Hematopoietic multipotent progenitor cell treated with erythropoietin and hydrocortisone succinate and interleukin-3 and kit ligand, for 4 days (in vitro differentiated cells): ENCODE data around the gene TMEM138.
A peak's percentile ranks its signal among the peaks of the same experiment; 100 is the strongest.

Source experiments
- DNase-seq: peaks from one replicate; pipeline ENCODE4 v3.0.0-alpha.2; 2015

Gene TMEM138

DNA sequence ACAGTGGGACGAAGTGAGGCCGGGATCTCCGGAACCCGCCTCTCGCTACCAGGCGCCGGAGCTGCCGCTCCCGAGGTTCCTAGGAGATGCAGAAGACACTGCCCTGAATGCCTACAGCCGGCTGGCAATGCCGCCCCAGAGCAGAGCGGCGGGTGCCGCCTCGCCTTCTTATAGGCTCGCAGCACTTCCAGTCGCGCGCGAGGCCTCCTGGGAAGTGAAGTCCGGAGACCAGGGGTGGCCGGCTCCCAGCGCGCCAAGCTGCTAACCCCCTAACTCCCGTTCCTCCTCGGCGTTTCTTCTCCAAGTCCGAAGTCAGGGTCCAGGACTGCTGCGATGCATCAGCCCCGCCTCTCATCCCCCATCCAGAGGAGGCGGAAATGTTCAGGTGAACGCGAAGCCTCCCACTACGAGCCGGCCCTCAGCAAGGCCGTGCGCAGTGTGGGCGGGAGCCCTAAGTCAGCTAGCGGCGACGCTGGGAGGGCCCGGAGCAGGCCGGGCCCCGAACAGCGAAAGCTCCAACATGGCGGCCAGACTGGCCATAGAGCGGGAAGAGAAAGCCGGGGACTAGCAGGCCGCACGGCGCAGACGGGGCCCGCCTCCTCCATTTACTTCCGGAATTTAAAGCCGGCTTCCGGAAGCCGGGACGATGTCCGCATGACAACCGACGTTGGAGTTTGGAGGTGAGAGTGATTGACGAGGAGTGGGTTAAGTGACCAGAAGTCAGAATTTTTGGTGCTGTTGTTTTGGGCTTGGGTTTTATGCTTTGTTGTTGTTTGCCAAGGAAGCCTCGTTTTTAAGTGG lies at the start of gene TMEM138, which contains the start of gene CYB561A3:
Gene TMEM138, plus strand, starts transcription at position 634 of the 801 bp plus-strand sequence. CDS start 2,017 bp downstream, outside the sequence.
Gene CYB561A3, minus strand, starts transcription at position 142 of the 801 bp plus-strand sequence. CDS start 5,169 bp downstream, outside the sequence.
- DNase-seq: peak; percentile 98

DNA sequence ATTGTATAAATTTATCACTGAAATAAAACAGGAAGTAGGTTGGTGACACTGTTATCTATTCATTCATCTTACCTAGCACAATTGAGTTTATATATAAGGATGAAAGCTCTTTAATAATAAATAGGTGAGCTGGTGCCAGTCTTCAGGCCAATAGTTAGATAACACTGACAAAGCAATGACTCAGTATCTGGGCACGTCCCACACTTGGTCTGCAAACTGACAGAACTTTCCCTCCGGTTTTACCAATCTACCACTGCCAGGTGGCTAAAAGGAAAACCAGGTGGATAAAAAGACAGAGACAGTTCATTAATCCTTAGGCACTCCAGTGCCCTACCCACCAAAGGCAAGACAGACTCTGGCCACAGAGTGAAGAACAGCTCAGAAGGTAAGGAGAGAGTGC lies 46.9 kb upstream of the TMEM138 start:
- DNase-seq: no peak

DNA sequence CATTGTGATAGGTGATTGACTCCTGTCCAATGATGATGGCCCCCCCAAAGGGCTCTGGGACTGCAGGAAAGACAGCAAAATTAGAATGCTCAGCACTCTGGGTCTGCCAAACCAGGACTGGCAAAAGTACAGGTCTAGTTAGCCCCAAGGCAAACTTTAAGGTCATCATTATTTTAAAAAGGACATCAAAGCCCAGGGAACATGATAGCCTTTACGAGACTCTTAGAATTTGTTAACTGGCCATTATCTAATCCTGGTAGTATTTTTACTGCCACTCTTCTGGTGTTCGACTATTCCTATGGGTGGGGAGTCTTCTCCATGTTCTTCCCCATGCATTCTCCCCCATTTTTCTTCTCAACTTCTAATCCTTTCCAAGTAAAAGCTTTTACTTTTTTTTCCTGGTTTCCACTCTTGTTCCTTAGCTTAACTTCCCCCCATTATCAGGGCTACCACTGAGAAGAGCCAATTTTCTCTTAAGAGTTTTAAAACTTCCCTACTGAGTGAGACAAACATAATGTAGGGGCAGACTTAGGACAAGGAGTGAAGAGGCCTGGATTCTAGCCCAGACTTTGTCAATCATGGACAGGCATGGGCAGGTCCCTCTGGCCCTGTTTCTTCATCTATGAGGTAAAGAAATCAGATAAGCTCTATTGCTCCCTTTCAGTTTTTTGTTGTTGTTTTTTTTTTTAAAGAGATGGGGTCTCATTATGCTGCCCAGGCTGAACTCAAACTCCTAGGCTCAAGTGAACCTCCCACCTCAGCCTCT lies 36.3 kb upstream of the TMEM138 start:
- DNase-seq: no peak

DNA sequence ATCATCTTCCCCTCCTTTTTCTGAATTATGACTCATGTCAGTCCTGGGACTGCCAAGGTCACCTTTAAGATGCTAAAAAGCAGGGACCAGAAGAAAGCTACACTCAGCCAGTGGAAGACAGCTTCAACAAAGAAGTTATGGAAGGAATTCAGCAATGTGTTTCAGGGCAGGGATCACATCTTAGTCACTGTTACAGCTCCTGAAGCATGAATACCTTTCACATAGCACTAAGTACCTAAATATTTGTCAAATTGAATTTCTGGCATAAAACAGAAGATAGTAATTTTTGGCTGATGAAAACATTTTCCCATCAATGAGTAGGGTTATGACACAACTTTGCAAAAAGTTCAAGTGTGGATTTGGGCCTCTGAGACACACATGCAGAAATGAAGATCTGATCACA lies 34.5 kb upstream of the TMEM138 start:
- no peak for DNase-seq

GRCh38 chr11:61328351-61328750 lies 33.8 kb upstream of the TMEM138 start:
- no peak for DNase-seq

DNA sequence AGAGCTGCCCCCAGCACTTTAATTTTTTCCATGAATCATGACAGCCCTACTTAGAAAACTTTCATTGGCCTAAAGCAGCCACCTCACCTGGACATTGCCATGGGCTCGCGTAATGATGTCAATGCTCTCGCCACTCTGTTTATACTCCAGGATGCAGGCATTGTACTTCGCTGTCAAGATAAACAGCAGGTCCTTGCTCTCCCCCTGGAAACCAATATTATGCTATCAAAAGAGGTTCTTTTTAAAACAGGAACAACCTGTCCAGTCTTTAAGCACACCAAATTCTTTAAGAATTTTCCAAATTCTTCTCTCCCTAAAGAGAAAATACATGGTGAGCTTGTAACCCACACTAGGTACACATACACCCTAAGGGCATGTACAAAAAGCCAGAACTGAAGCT lies 32.3 kb upstream of the TMEM138 start:
- DNase-seq: no peak

GRCh38 chr11:61331651-61332050 lies 30.5 kb upstream of the TMEM138 start:
- DNase-seq: peak; percentile 48

- DNase-seq: peak; percentile 50
These were observed 29.8 kb upstream of the TMEM138 start for GRCh38 chr11:61332281-61332796.

GRCh38 chr11:61332797-61333549 lies 29.2 kb upstream of the TMEM138 start, which contains the start of the genes DDB1 and TKFC:
TSS of gene DDB1 (minus strand) at chr11:61333105. CDS start at chr11:61332968, 137 bp downstream.
TSS of gene TKFC (plus strand) at chr11:61333228. CDS start at chr11:61334729, 1,501 bp downstream.
- DNase-seq: peak; percentile 98

- peak; percentile 69 for DNase-seq
These were observed 28.4 kb upstream of the TMEM138 start for GRCh38 chr11:61333550-61334433.

- DNase-seq: peak; percentile 29
These were observed 27.5 kb upstream of the TMEM138 start for GRCh38 chr11:61334434-61335354.

- DNase-seq: peak; percentile 67
These were observed 26.8 kb upstream of the TMEM138 start for GRCh38 chr11:61335355-61335710.

GRCh38 chr11:61336171-61336935 lies 25.8 kb upstream of the TMEM138 start:
- peak; percentile 92 for DNase-seq

DNA sequence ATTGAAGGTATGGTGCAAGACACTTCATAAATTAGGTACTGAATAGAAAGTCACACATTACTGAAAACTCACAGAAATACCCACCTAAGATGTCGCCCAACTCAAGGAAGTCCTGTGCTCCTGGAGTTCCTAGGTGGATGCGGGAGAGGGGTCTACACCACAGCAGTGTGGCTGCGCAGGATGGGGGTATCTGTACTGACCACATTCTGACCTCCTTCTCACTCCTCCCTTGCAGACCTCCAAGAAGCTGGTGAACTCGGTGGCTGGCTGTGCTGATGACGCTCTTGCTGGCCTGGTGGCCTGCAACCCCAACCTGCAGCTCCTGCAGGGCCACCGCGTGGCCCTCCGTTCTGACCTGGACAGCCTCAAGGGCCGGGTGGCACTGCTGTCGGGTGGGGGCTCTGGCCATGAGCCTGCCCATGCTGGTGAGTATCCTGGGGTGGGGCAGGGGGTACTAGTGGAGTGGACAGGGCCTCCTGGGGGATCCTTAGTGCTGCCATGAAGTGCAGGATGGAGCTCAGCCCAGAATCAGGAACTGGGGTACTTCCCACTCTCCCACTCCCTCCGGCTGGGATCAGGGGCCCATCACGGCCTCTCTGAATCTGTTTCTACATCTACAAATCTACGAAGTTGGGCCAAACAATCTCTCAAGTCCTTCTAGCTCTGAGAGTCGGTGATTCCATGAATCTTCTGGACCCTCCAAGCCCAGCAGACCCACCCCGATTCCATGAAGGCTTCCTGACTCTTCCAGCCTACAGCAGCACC lies 24.3 kb upstream of the TMEM138 start:
- DNase-seq: no peak

- no peak for DNase-seq
These were observed 23.2 kb upstream of the TMEM138 start for GRCh38 chr11:61338783-61339489.

- no peak for DNase-seq
These were observed 22.7 kb upstream of the TMEM138 start for GRCh38 chr11:61339490-61339878.

DNA sequence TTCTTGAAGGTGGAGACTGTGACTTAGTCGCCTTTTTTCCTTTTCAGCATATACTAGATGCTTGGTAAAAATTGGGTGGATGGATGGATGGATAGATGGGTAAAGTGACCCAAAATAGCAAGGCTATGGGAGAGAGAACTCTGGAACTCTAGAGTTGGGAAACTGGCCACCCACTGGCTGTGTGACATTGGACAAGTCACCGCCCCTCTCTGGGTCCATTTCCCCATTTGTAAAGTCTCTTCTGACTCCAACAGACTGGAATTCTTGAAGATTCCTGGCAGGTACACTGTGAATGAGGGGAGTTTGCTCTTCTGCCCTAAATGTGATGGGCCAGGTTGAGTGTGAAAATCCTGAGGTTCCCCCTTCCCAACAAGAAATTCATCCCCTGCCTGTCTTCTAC lies 21.2 kb upstream of the TMEM138 start:
- no peak for DNase-seq

GRCh38 chr11:61341706-61342105 lies 20.5 kb upstream of the TMEM138 start:
- no peak for DNase-seq
